ENCODE measurements around the gene INHBB.

INHBB gene

GRCh38 chr2:120343100-120343432 is 2.9 kb upstream of the INHBB start:
- DNase-seq (ENCODE audit: low read depth) = no peak

- peak; percentile 37 for DNase-seq (ENCODE audit: low read depth)
Observed at GRCh38 chr2:120343433-120344105, 2.4 kb upstream of the INHBB start.

- no peak for DNase-seq (ENCODE audit: low read depth)
Observed at GRCh38 chr2:120344214-120344975, 1.5 kb upstream of the INHBB start.

- no peak for DNase-seq (ENCODE audit: low read depth)
Observed at GRCh38 chr2:120344976-120345581, 857 bp upstream of the INHBB start.

- DNase-seq (ENCODE audit: low read depth) = no peak
Observed at GRCh38 chr2:120345608-120346007, 328 bp upstream of the INHBB start.

- DNase-seq (ENCODE audit: low read depth) = no peak
Observed at GRCh38 chr2:120346667-120347358, 877 bp downstream of the INHBB start.

GRCh38 chr2:120347396-120348060 is 1.6 kb downstream of the INHBB start:
- no peak for DNase-seq (ENCODE audit: low read depth)

- no peak for DNase-seq (ENCODE audit: low read depth)
Observed at GRCh38 chr2:120348134-120348736, 2.3 kb downstream of the INHBB start.

GRCh38 chr2:120348737-120349439 is 3.0 kb downstream of the INHBB start:
- no peak for DNase-seq (ENCODE audit: low read depth)

GRCh38 chr2:120349440-120349921 is 3.5 kb downstream of the INHBB start:
- DNase-seq (ENCODE audit: low read depth) = no peak

- DNase-seq (ENCODE audit: low read depth) = no peak
Observed at GRCh38 chr2:120350080-120350479, 4.1 kb downstream of the INHBB start.

- no peak for DNase-seq (ENCODE audit: low read depth)
Observed at GRCh38 chr2:120350801-120351320, 4.9 kb downstream of the INHBB start.

GRCh38 chr2:120352696-120353590 is 7.0 kb downstream of the INHBB start:
- DNase-seq (ENCODE audit: low read depth) = no peak

GRCh38 chr2:120353591-120353898 is 7.6 kb downstream of the INHBB start:
- no peak for DNase-seq (ENCODE audit: low read depth)

GRCh38 chr2:120353931-120354330 is 8.0 kb downstream of the INHBB start:
- DNase-seq (ENCODE audit: low read depth) = no peak

GRCh38 chr2:120354467-120354866 is 8.5 kb downstream of the INHBB start:
- DNase-seq (ENCODE audit: low read depth) = no peak

GRCh38 chr2:120354935-120355779 is 9.2 kb downstream of the INHBB start:
- DNase-seq (ENCODE audit: low read depth) = no peak

- no peak for DNase-seq (ENCODE audit: low read depth)
Observed at GRCh38 chr2:120355780-120356266, 9.9 kb downstream of the INHBB start.

GRCh38 chr2:120357768-120358167 is 11.8 kb downstream of the INHBB start:
- DNase-seq (ENCODE audit: low read depth) = no peak
